Neural cell (in vitro differentiated cells): ENCODE data around the gene DUSP14. TPM values are rescaled to one million over a fixed set of nuclear protein-coding genes. Genes with fewer than 3 reads are reported as not detected.

Source experiments
- H2AFZ ChIP-seq: fragments of 200-600, 300-800 bp; sonication (generic), shearing (Covaris generic); 2 replicates; pipeline ENCODE4 v1.6.0; 2014; ENCODE audit warnings: low read depth, mild to moderate bottlenecking, antibody characterized with exemption, low read length, moderate library complexity
- H3F3A ChIP-seq: fragments of 200-600 bp; shearing (Covaris generic); 2 replicates; pipeline ENCODE4 v1.6.1; 2016; ENCODE audit warnings: mild to moderate bottlenecking, moderate library complexity, mixed read lengths, antibody characterized with exemption, low read length; ENCODE audit not compliant: insufficient read depth, poor library complexity, severe bottlenecking
- H3K27ac ChIP-seq: fragments of 200-600, 300-800 bp; sonication (generic), shearing (Covaris generic); 2 replicates; pipeline ENCODE4 v1.5.1; 2014; ENCODE audit warnings: mild to moderate bottlenecking, low read length, moderate library complexity
- H3K27me3 ChIP-seq: fragments of 300-800, 200-600 bp; sonication (generic), shearing (Covaris generic); 2 replicates; pipeline ENCODE4 v1.6.0; 2014; ENCODE audit warnings: mild to moderate bottlenecking, low read depth, low read length, moderate library complexity; ENCODE audit not compliant: insufficient read depth
- H3K36me3 ChIP-seq: fragments of 300-800, 200-600 bp; sonication (generic), shearing (Covaris generic); 2 replicates; pipeline ENCODE4 v1.5.1; 2014; ENCODE audit warnings: mild to moderate bottlenecking, antibody characterized with exemption, low read length, moderate library complexity; ENCODE audit not compliant: insufficient read depth
- H3K4me2 ChIP-seq: fragments of 300-800, 200-600 bp; sonication (generic), shearing (Covaris generic); 2 replicates; pipeline ENCODE4 v1.6.0; 2014; ENCODE audit warnings: mild to moderate bottlenecking, low read length
- H3K4me3 ChIP-seq: fragments of 300-800, 200-600 bp; sonication (generic), shearing (Covaris generic); 2 replicates; pipeline ENCODE4 v1.5.1; 2014; ENCODE audit warnings: mild to moderate bottlenecking, low read length, moderate library complexity
- H3K79me2 ChIP-seq: fragments of 200-600 bp; shearing (Covaris generic); replicated peaks from 2 replicates; pipeline ENCODE4 v1.6.0; 2014; ENCODE audit warnings: mild to moderate bottlenecking, low read length, moderate library complexity; ENCODE audit not compliant: insufficient read depth
- H3K9ac ChIP-seq: fragments of 300-800, 200-600 bp; sonication (generic), shearing (Covaris generic); 2 replicates; pipeline ENCODE4 v1.6.1; 2016; ENCODE audit warnings: mild to moderate bottlenecking, low read length, mixed read lengths
- H3K9me2 ChIP-seq: fragments of 200-600 bp; shearing (Covaris generic); 2 replicates; pipeline ENCODE4 v1.6.1; 2016; ENCODE audit warnings: mild to moderate bottlenecking, low read length, mixed read lengths; ENCODE audit not compliant: insufficient read depth
- H3K9me3 ChIP-seq: fragments of 200-600, 300-800 bp; sonication (generic), shearing (Covaris generic); 2 replicates; pipeline ENCODE4 v1.6.1; 2016; ENCODE audit warnings: mild to moderate bottlenecking, mixed run types, low read length, moderate library complexity, mixed read lengths
- H4K20me1 ChIP-seq: fragments of 200-600 bp; shearing (Covaris generic); 2 replicates; pipeline ENCODE4 v1.6.1; 2016; ENCODE audit warnings: mild to moderate bottlenecking, mixed run types; ENCODE audit not compliant: insufficient read depth
- EP300 ChIP-seq: fragments of 450-650 bp; conservative IDR thresholded peaks from 2 replicates; pipeline ENCODE4 v1.6.1; 2014; ENCODE audit warnings: antibody characterized with exemption, mild to moderate bottlenecking, moderate library complexity; ENCODE audit not compliant: poor library complexity, severe bottlenecking
- EZH2 ChIP-seq: fragments of 200-600, 300-800 bp; shearing (Covaris generic), sonication (generic); IDR thresholded peaks from 2 replicates; pipeline ENCODE4 v1.6.1; 2014; ENCODE audit warnings: antibody characterized with exemption, low read length, borderline replicate concordance, mild to moderate bottlenecking; ENCODE audit not compliant: insufficient read depth, poor library complexity, severe bottlenecking
- MXI1 ChIP-seq: fragments of 450-650 bp; conservative IDR thresholded peaks from 2 replicates; pipeline ENCODE4 v1.6.1; 2014; ENCODE audit warnings: antibody characterized with exemption, mild to moderate bottlenecking; ENCODE audit not compliant: poor library complexity, severe bottlenecking
- POLR2AphosphoS5 ChIP-seq: IDR thresholded peaks from 2 replicates; pipeline ENCODE4 v1.6.1; 2012
- RAD21 ChIP-seq: fragments of 450-650 bp; conservative IDR thresholded peaks from 2 replicates; pipeline ENCODE4 v1.6.1; 2014; ENCODE audit warnings: antibody characterized with exemption, mild to moderate bottlenecking, moderate library complexity
- TAF1 ChIP-seq: IDR thresholded peaks from 2 replicates; pipeline ENCODE4 v1.6.1; 2012; ENCODE audit warnings: low read depth
- polyA plus RNA-seq: library from polyadenylated mRNA; depleted of rRNA; stranded (reverse); fragments of >200 nt; gene quantifications from 2 replicates; pipeline ENCODE4 v1.2.3, GENCODE V29; 2014
- TF ChIP-seq, protein P1 (sequence below): fragments of 450-650 bp; IDR thresholded peaks from 2 replicates; pipeline ENCODE4 v1.5.1; 2014; ENCODE audit warnings: antibody characterized with exemption, mild to moderate bottlenecking, moderate library complexity; ENCODE audit not compliant: poor library complexity, severe bottlenecking
- TF ChIP-seq, protein P2 (sequence below): IDR thresholded peaks from 2 replicates; pipeline ENCODE4 v1.6.1; 2012; ENCODE audit warnings: borderline replicate concordance

Gene DUSP14
- polyA plus RNA-seq, 1 donor from 2014 or later = 19.7 TPM

DNA sequence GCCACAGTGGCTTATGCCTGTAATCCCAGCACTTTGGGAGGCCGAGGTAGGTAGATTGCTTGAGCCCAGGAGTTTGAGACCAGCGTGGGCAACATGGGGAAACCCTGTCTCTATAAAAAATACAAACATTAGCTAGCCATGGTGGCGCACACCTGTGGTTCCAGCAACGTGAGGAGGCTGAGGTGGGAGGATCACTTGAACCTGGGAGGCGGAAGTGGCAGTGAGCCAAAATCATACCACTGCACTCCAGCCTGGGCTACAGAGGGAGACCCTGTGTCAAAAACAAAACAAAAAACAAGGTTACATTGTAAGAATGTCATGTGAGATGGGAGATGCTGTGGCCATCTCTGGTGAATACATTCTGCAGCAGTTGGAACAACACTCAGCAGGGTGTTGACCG lies 13.5 kb downstream of the DUSP14 start:
- Histone ChIP-seq H3K4me2 (no peak overlapping the region), H3K4me3 (no peak overlapping the region), H3K9me3 (no peaks in the 10 kb centered on the region), H2AFZ (no peak overlapping the region), H3K79me2 (peaks cover 7% of the 10 kb centered on the region), H3K36me3 (no peaks in the 10 kb centered on the region), H3K9me2 (no peaks in the 10 kb centered on the region), H3K9ac (no peak overlapping the region), H4K20me1 (no peaks in the 10 kb centered on the region), H3K27me3 (no peaks in the 10 kb centered on the region), H3F3A (no peaks in the 10 kb centered on the region), H3K27ac (no peak overlapping the region)
- TF ChIP-seq, protein P1, sequence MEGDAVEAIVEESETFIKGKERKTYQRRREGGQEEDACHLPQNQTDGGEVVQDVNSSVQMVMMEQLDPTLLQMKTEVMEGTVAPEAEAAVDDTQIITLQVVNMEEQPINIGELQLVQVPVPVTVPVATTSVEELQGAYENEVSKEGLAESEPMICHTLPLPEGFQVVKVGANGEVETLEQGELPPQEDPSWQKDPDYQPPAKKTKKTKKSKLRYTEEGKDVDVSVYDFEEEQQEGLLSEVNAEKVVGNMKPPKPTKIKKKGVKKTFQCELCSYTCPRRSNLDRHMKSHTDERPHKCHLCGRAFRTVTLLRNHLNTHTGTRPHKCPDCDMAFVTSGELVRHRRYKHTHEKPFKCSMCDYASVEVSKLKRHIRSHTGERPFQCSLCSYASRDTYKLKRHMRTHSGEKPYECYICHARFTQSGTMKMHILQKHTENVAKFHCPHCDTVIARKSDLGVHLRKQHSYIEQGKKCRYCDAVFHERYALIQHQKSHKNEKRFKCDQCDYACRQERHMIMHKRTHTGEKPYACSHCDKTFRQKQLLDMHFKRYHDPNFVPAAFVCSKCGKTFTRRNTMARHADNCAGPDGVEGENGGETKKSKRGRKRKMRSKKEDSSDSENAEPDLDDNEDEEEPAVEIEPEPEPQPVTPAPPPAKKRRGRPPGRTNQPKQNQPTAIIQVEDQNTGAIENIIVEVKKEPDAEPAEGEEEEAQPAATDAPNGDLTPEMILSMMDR = no peak
- TF ChIP-seq, protein P2, sequence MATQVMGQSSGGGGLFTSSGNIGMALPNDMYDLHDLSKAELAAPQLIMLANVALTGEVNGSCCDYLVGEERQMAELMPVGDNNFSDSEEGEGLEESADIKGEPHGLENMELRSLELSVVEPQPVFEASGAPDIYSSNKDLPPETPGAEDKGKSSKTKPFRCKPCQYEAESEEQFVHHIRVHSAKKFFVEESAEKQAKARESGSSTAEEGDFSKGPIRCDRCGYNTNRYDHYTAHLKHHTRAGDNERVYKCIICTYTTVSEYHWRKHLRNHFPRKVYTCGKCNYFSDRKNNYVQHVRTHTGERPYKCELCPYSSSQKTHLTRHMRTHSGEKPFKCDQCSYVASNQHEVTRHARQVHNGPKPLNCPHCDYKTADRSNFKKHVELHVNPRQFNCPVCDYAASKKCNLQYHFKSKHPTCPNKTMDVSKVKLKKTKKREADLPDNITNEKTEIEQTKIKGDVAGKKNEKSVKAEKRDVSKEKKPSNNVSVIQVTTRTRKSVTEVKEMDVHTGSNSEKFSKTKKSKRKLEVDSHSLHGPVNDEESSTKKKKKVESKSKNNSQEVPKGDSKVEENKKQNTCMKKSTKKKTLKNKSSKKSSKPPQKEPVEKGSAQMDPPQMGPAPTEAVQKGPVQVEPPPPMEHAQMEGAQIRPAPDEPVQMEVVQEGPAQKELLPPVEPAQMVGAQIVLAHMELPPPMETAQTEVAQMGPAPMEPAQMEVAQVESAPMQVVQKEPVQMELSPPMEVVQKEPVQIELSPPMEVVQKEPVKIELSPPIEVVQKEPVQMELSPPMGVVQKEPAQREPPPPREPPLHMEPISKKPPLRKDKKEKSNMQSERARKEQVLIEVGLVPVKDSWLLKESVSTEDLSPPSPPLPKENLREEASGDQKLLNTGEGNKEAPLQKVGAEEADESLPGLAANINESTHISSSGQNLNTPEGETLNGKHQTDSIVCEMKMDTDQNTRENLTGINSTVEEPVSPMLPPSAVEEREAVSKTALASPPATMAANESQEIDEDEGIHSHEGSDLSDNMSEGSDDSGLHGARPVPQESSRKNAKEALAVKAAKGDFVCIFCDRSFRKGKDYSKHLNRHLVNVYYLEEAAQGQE = no peak
- TF ChIP-seq POLR2AphosphoS5 (no peak), EP300 (no peak), MXI1 (no peak)

DNA sequence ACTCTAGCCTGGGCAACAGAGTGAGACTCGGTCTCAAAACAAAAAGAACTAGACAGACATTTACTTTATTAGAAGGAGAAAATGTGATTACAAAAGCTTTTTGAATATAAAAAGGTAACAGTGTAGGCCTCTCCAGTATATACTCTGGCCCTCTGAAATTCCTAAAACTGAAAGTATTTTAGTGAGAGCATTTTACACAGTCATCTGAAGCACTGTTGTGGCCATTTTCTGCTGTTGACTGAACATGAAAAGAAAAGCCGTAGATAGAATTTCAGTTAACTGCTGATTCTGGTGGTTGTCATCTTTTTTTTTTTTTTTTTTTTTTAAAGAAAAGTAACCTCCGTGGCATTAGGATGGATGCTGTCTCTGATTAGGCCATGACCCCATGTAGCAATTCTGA lies 15.6 kb downstream of the DUSP14 start:
- no peak overlapping the region for H3K27ac ChIP-seq
- H3K79me2 ChIP-seq = peaks cover 8% of the 10 kb centered on the region
- no peaks in the 10 kb centered on the region for H4K20me1 ChIP-seq

More for the DNA sequence above, 15.6 kb downstream of the DUSP14 start:
- Histone ChIP-seq H3K36me3 (no peaks in the 10 kb centered on the region), H3K9me3 (no peaks in the 10 kb centered on the region), H3K9ac (no peak overlapping the region), H3K9me2 (no peaks in the 10 kb centered on the region), H2AFZ (no peak overlapping the region), H3K27me3 (no peaks in the 10 kb centered on the region), H3F3A (no peaks in the 10 kb centered on the region), H3K4me2 (no peak overlapping the region), H3K4me3 (no peak overlapping the region)
- TF ChIP-seq EZH2 (no peak), MXI1 (no peak), RAD21 (no peak), TAF1 (no peak), EP300 (no peak), POLR2AphosphoS5 (no peak)
- TF ChIP-seq, protein P1 = no peak
- TF ChIP-seq, protein P2 = no peak
